Measurements from ENCODE around the gene C2orf92.

The C2orf92 gene

DNA sequence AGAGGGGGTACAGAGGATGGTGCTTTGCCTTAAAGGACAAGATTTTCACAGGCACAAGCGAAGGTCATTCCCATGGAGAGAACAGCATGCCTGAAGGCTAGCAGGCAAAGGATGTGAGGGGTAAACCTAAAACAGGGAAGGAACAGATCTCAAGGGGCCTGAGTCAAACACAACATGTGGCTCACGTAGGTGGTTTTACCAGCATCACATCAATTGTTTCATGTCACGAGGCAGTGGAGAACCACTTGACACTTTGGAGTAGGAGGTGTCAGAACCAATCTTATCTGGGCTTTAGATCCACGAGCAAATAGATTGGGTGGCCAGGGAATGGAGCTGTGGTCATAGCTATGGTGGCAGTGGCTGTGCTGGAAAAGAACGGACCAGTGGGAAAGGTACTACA is 15.2 kb upstream of the C2orf92 start:
- no peak for DNase-seq
- H3K27ac ChIP-seq = no peak overlapping the region
- in situ Hi-C loops (cut with HindIII; ENCODE audit: low pct_ligation_motif_present, low sequenced_read_pairs) = no loop called here
- TF ChIP-seq, protein P1, sequence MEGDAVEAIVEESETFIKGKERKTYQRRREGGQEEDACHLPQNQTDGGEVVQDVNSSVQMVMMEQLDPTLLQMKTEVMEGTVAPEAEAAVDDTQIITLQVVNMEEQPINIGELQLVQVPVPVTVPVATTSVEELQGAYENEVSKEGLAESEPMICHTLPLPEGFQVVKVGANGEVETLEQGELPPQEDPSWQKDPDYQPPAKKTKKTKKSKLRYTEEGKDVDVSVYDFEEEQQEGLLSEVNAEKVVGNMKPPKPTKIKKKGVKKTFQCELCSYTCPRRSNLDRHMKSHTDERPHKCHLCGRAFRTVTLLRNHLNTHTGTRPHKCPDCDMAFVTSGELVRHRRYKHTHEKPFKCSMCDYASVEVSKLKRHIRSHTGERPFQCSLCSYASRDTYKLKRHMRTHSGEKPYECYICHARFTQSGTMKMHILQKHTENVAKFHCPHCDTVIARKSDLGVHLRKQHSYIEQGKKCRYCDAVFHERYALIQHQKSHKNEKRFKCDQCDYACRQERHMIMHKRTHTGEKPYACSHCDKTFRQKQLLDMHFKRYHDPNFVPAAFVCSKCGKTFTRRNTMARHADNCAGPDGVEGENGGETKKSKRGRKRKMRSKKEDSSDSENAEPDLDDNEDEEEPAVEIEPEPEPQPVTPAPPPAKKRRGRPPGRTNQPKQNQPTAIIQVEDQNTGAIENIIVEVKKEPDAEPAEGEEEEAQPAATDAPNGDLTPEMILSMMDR (IDR thresholded peaks at IDR 0.05; ENCODE audit: low read depth, low read length, missing control alignments) = no peak
- H3K36me3 ChIP-seq (replicated peaks) = peaks cover 31% of the 10 kb centered on the region
- no peaks in the 10 kb centered on the region for H3K27me3 ChIP-seq (replicated peaks)
- H3K4me3 ChIP-seq (ENCODE audit: low read depth, low read length) = no peak overlapping the region

DNA sequence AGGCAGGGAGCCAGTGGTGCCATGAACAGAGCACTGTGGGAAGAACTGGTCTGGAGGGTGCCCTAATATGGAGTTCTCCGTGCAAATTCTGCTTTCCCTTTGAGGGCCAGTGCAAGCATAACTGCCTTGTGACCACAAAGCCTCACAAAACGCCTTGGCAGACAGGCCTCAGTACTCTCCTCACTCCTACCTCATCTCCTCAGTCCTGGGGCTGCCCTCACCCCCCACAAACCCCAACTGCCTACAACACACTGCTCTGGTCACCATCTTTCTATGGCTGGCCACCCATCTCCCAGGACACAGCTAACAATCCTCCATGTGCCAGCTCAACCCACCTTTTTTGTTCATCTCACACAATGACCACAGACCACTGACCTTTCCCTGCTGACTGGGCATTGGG is 14.7 kb upstream of the C2orf92 start:
- TF ChIP-seq, protein P1 (IDR thresholded peaks at IDR 0.05; ENCODE audit: low read depth, low read length, missing control alignments) = no peak
- DNase-seq = no peak
- Histone ChIP-seq H3K4me3 (ENCODE audit: low read depth, low read length) (no peak overlapping the region), H3K36me3 (replicated peaks) (peaks cover 31% of the 10 kb centered on the region), H3K27me3 (replicated peaks) (no peaks in the 10 kb centered on the region), H3K27ac (no peak overlapping the region)
- in situ Hi-C loops (cut with HindIII; ENCODE audit: low pct_ligation_motif_present, low sequenced_read_pairs) = no loop called here

DNA sequence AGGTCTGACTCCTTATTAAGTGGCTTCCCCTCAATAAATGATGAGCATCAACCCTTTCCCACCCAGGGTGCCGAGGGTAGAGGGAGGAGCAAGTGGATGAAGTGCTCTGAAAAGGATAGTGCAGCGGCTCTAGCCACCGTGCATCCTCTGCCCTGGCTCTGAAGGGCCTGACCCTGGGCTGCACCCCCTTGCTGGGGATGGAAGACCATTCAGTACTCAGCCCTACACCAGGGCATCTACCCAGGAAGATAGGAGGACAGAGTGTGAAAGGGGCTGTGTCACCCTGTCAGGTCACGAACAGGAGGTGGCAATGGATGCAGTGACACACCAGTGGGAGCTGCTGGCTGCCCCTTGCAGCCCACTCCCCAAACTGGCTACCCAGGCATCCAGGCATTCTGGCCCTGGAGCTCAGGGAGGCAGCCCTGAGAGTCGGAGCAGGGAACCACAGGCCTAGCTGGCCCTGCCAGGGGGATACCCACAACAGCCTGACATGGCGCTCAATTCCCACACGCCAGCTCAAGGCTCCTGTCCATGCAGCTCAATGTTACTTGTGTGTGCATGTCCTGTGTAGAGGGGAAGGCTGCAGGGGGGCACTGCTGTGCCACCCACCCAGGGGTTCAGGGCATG is 13.3 kb upstream of the C2orf92 start:
- Histone ChIP-seq H3K36me3 (replicated peaks) (peaks cover 31% of the 10 kb centered on the region), H3K27ac (no peak overlapping the region), H3K27me3 (replicated peaks) (no peaks in the 10 kb centered on the region), H3K4me3 (ENCODE audit: low read depth, low read length) (no peak overlapping the region)
- DNase-seq = no peak
- in situ Hi-C loops (cut with HindIII; ENCODE audit: low pct_ligation_motif_present, low sequenced_read_pairs) = no loop called here
- TF ChIP-seq, protein P1 (IDR thresholded peaks at IDR 0.05; ENCODE audit: low read depth, low read length, missing control alignments) = no peak

DNA sequence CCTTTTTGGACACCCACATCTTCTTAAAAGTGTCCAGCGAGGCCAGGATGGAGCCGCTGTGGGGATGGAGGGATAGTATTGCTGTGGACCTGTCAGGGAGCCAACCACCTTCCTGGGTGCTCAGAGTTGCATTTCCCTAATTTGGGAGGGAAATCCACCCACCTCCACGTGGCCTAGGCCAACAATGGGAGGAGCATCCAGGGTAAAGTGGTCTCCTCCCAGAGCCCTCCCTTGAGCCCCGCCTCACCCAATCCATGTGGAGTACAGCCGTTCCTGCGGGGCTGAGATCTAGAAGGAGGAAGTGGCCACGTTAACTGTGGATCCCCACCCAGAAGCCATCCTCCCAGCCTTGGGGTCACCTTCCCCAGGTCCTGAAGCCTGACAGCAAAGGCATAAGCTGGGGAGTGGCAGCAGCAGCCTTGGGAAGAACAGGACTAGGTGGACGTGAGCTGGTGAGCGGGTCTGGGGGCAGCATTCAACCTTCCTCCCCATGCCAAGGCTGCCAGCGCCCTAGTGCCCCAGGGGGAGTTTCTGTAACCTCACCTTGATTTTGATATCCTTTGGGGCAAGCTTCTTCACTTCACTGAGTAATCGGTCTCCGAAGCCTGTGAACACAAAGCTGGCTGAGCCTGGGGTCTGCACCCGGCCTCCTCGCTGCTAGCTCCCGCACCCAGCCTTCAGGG is 12.5 kb upstream of the C2orf92 start:
- H3K27me3 ChIP-seq (replicated peaks) = no peaks in the 10 kb centered on the region
- no peak overlapping the region for H3K27ac ChIP-seq
- no peak overlapping the region for H3K4me3 ChIP-seq (ENCODE audit: low read depth, low read length)
- DNase-seq = no peak
- TF ChIP-seq, protein P1 (IDR thresholded peaks at IDR 0.05; ENCODE audit: low read depth, low read length, missing control alignments) = no peak
- peaks cover 31% of the 10 kb centered on the region for H3K36me3 ChIP-seq (replicated peaks)
- in situ Hi-C loops (cut with HindIII; ENCODE audit: low pct_ligation_motif_present, low sequenced_read_pairs) = no loop called here

DNA sequence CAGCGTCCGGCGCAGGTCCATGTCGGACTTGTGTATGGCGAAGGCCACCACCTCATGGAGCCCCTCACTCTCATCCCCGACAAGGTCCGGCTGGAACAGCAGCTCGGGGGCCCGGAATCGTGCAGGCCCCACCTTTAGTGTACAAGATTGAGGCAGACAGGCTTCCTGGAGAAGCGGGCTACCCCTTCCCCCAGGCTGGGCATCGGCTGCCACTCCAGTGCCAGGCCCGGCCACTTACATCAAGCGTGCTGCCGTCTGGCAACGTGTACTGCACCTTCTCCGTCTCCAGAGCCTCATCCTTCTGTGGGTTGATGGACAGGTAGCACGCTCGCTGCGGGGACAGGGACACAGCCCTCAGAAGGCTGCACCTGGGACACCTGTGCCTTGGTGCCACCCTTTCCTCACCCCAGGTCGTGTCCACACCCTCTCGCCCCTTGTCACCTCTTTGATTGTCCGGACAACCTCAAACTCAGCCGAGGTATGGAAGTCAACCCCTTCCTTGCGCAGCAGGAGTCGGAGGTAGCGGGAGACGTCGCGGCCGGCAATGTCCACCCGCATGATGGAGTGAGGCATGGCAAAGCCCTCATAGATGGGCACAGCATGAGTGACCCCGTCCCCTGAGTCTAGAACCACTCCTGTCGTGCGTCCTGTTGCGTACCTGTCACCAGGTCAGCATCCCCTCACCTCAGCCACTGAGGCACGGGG is 11.4 kb upstream of the C2orf92 start:
- Histone ChIP-seq H3K27me3 (replicated peaks) (no peaks in the 10 kb centered on the region), H3K27ac (no peak overlapping the region), H3K36me3 (replicated peaks) (peaks cover 31% of the 10 kb centered on the region), H3K4me3 (ENCODE audit: low read depth, low read length) (no peak overlapping the region)
- TF ChIP-seq, protein P1 (IDR thresholded peaks at IDR 0.05; ENCODE audit: low read depth, low read length, missing control alignments) = no peak
- in situ Hi-C loops (cut with HindIII; ENCODE audit: low pct_ligation_motif_present, low sequenced_read_pairs) = no loop called here
- DNase-seq = no peak
